ENCODE results near the gene KRTAP10-3. TPM values are rescaled to one million over a fixed set of nuclear protein-coding genes. Genes with fewer than 3 reads are reported as not detected.
A peak's percentile ranks its signal among the peaks of the same experiment; 100 is the strongest.

Gene KRTAP10-3
- total RNA-seq, 3 donors from 2014 or later: not detected

- no peak for ATAC-seq
- intact Hi-C loops (cut with DNase I, micrococcal nuclease): no loop called here
- H3K4me3 ChIP-seq: no peak overlapping the region
- H3K9me3 ChIP-seq: no peaks in the 10 kb centered on the region
- no peaks in the 10 kb centered on the region for H3K36me3 ChIP-seq (ENCODE audit: low read depth)
- TF ChIP-seq, protein P1, sequence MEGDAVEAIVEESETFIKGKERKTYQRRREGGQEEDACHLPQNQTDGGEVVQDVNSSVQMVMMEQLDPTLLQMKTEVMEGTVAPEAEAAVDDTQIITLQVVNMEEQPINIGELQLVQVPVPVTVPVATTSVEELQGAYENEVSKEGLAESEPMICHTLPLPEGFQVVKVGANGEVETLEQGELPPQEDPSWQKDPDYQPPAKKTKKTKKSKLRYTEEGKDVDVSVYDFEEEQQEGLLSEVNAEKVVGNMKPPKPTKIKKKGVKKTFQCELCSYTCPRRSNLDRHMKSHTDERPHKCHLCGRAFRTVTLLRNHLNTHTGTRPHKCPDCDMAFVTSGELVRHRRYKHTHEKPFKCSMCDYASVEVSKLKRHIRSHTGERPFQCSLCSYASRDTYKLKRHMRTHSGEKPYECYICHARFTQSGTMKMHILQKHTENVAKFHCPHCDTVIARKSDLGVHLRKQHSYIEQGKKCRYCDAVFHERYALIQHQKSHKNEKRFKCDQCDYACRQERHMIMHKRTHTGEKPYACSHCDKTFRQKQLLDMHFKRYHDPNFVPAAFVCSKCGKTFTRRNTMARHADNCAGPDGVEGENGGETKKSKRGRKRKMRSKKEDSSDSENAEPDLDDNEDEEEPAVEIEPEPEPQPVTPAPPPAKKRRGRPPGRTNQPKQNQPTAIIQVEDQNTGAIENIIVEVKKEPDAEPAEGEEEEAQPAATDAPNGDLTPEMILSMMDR (IDR thresholded peaks at IDR 0.05): no peak
- no peak for DNase-seq
- peaks cover 7% of the 10 kb centered on the region for H3K4me1 ChIP-seq (ENCODE audit: low read depth)
Measured at GRCh38 chr21:44569861-44570517, 11.4 kb upstream of the KRTAP10-3 start.

- ATAC-seq (peak; percentile 29), DNase-seq (no peak)
- TF ChIP-seq, protein P1 (IDR thresholded peaks at IDR 0.05): no peak
- Histone ChIP-seq H3K36me3 (ENCODE audit: low read depth) (no peaks in the 10 kb centered on the region), H3K4me3 (no peak overlapping the region), H3K9me3 (no peaks in the 10 kb centered on the region), H3K4me1 (ENCODE audit: low read depth) (no peaks in the 10 kb centered on the region)
- intact Hi-C loops (cut with DNase I, micrococcal nuclease): no loop called here
Measured at GRCh38 chr21:44568667-44569556, 10.3 kb upstream of the KRTAP10-3 start.

DNA sequence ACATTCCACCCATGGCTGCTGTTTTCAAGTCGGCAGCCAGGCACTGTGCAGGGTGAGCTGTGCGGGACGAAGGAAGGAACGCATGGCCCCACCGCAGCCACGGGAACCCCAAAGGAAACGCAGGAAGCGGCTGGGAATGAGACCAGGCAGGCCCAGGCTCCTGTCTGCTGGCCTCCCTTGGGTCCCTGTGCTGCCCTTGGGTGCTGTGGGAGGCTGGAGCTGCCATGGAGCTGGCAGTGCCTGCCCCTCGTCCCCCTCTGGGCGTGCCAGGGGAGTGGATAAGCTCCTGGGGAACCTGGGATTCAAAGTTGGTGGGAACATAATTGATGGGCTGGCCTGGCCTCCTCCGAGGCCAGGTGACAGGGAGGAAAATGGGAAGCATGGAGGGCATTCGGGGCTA lies 9.7 kb upstream of the KRTAP10-3 start:
- Histone ChIP-seq H3K36me3 (ENCODE audit: low read depth) (no peaks in the 10 kb centered on the region), H3K4me3 (no peak overlapping the region), H3K9me3 (no peaks in the 10 kb centered on the region), H3K4me1 (ENCODE audit: low read depth) (no peaks in the 10 kb centered on the region)
- intact Hi-C loops (cut with DNase I, micrococcal nuclease): no loop called here
- TF ChIP-seq, protein P1 (IDR thresholded peaks at IDR 0.05): no peak
- ATAC-seq (no peak), DNase-seq (no peak)

GRCh38 chr21:44567481-44568171 lies 9.0 kb upstream of the KRTAP10-3 start:
- intact Hi-C loops (cut with DNase I, micrococcal nuclease): no loop called here
- ATAC-seq (no peak), DNase-seq (no peak)
- Histone ChIP-seq H3K4me1 (ENCODE audit: low read depth) (no peaks in the 10 kb centered on the region), H3K4me3 (no peak overlapping the region), H3K36me3 (ENCODE audit: low read depth) (no peaks in the 10 kb centered on the region), H3K9me3 (no peaks in the 10 kb centered on the region)
- TF ChIP-seq, protein P1 (IDR thresholded peaks at IDR 0.05): no peak

DNA sequence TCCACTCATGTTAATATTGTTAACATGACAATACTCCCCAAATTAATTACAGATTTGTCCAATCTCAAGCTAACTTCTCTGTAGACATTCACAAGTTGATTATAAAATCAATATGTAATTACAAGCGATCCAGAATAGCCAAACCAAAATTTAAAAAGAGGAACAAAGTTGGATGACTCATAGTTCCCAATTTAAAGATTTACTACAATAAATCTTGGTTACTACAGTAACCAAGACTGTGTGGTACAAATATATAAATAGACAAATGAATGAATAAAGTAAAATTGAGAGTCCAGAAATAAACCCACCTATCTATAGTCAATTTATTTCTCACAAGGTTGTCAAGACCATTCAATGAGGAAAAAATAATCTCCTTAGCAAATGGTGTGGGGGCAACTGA lies 7.8 kb upstream of the KRTAP10-3 start:
- H3K9me3 ChIP-seq: no peaks in the 10 kb centered on the region
- ATAC-seq (no peak), DNase-seq (no peak)
- TF ChIP-seq, protein P1 (IDR thresholded peaks at IDR 0.05): no peak
- H3K36me3 ChIP-seq (ENCODE audit: low read depth): no peaks in the 10 kb centered on the region
- H3K4me1 ChIP-seq (ENCODE audit: low read depth): no peaks in the 10 kb centered on the region
- intact Hi-C loops (cut with DNase I, micrococcal nuclease): no loop called here
- no peak overlapping the region for H3K4me3 ChIP-seq

All from mucosa of descending colon (tissue), 3 donors.